ENCODE results near the gene CFL1. TPM values are rescaled to one million over a fixed set of nuclear protein-coding genes. Genes with fewer than 3 reads are reported as not detected.
"Not testable (repeated sequence)": the region's sequence is repeated elsewhere in the genome, so short reads cannot be mapped to it uniquely, and the experiment has no call there.

Gene CFL1
- total RNA-seq = 2,090 and 2,212 TPM in 2 replicates

- DNase-seq (ENCODE audit: extremely low read depth, low read depth, low spot score) = no peak
Measured at GRCh38 chr11:65857853-65858680, at the start of gene CFL1. TSS of gene CFL1 (minus strand) at chr11:65858180. CDS start at chr11:65858099, 81 bp downstream.

GRCh38 chr11:65906602-65907001 lies 48.6 kb upstream of the CFL1 start:
- DNase-seq (ENCODE audit: extremely low read depth, low read depth, low spot score) = no peak

GRCh38 chr11:65903715-65904114 lies 45.7 kb upstream of the CFL1 start:
- DNase-seq (ENCODE audit: extremely low read depth, low read depth, low spot score) = no peak

- DNase-seq (ENCODE audit: extremely low read depth, low read depth, low spot score) = no peak
Measured at GRCh38 chr11:65903068-65903481, 45.1 kb upstream of the CFL1 start.

- no peak for DNase-seq (ENCODE audit: extremely low read depth, low read depth, low spot score)
Measured at GRCh38 chr11:65900899-65901180, 42.9 kb upstream of the CFL1 start.

- no peak for DNase-seq (ENCODE audit: extremely low read depth, low read depth, low spot score)
Measured at GRCh38 chr11:65900125-65900898, 42.3 kb upstream of the CFL1 start, which contains the start of gene FOSL1. TSS of gene FOSL1 (minus strand) at chr11:65900388. CDS start at chr11:65900339, 49 bp downstream.

- no peak for DNase-seq (ENCODE audit: extremely low read depth, low read depth, low spot score)
Measured at GRCh38 chr11:65899356-65900124, 41.6 kb upstream of the CFL1 start.

GRCh38 chr11:65898656-65899355 lies 40.8 kb upstream of the CFL1 start:
- no peak for DNase-seq (ENCODE audit: extremely low read depth, low read depth, low spot score)

- no peak for DNase-seq (ENCODE audit: extremely low read depth, low read depth, low spot score)
Measured at GRCh38 chr11:65897020-65897471, 39.1 kb upstream of the CFL1 start.

GRCh38 chr11:65896034-65896999 lies 38.3 kb upstream of the CFL1 start:
- DNase-seq (ENCODE audit: extremely low read depth, low read depth, low spot score) = no peak

- DNase-seq (ENCODE audit: extremely low read depth, low read depth, low spot score) = no peak
Measured at GRCh38 chr11:65895482-65895981, 37.6 kb upstream of the CFL1 start.

- no peak for DNase-seq (ENCODE audit: extremely low read depth, low read depth, low spot score)
Measured at GRCh38 chr11:65894034-65894591, 36.1 kb upstream of the CFL1 start.

- DNase-seq (ENCODE audit: extremely low read depth, low read depth, low spot score) = no peak
Measured at GRCh38 chr11:65892661-65893317, 34.8 kb upstream of the CFL1 start.

- not testable (repeated sequence) for DNase-seq (ENCODE audit: extremely low read depth, low read depth, low spot score)
Measured at GRCh38 chr11:65892137-65892540, 34.2 kb upstream of the CFL1 start.

- DNase-seq (ENCODE audit: extremely low read depth, low read depth, low spot score) = no peak
Measured at GRCh38 chr11:65891219-65892136, 33.5 kb upstream of the CFL1 start.

- no peak for DNase-seq (ENCODE audit: extremely low read depth, low read depth, low spot score)
Measured at GRCh38 chr11:65890324-65891218, 32.6 kb upstream of the CFL1 start, which contains the start of gene CCDC85B. TSS of gene CCDC85B (plus strand) at chr11:65890673. CDS start at chr11:65890784, 111 bp downstream.

Data from glomerular endothelial cell (primary cell).